Hippocampal formation (tissue), 2 donors: ENCODE results near the gene GCFC2.
"Not testable (repeated sequence)": the region's sequence is repeated elsewhere in the genome, so short reads cannot be mapped to it uniquely, and the experiment has no call there.

Experiments used
- DNase-seq, 2 donors: peaks; one replicate each; lab custom pipeline; 2025; lab: John Stamatoyannopoulos, UW

The GCFC2 gene

GRCh38 chr2:75680402-75680801 lies 30.3 kb downstream of the GCFC2 start:
- DNase-seq, result no peak

- DNase-seq, result no peak
These were observed 31.2 kb downstream of the GCFC2 start for GRCh38 chr2:75679556-75679955.

GRCh38 chr2:75676464-75676863 lies 34.3 kb downstream of the GCFC2 start:
- no peak for DNase-seq

- DNase-seq, result no peak
These were observed 34.8 kb downstream of the GCFC2 start for GRCh38 chr2:75675908-75676307.

- DNase-seq, result not testable (repeated sequence)
These were observed 35.3 kb downstream of the GCFC2 start for GRCh38 chr2:75675423-75675822.

GRCh38 chr2:75667884-75668283 lies 42.8 kb downstream of the GCFC2 start:
- DNase-seq, result no peak

- no peak for DNase-seq
These were observed 43.8 kb downstream of the GCFC2 start for GRCh38 chr2:75666911-75667310.

GRCh38 chr2:75657798-75658197 lies 52.9 kb downstream of the GCFC2 start:
- no peak for DNase-seq

GRCh38 chr2:75656563-75656962 lies 54.2 kb downstream of the GCFC2 start:
- DNase-seq, result no peak

GRCh38 chr2:75655861-75656260 lies 54.9 kb downstream of the GCFC2 start:
- DNase-seq, result no peak

GRCh38 chr2:75654012-75654411 lies 56.7 kb downstream of the GCFC2 start:
- DNase-seq, result no peak

GRCh38 chr2:75647771-75648170 lies 62.9 kb downstream of the GCFC2 start:
- no peak for DNase-seq

GRCh38 chr2:75646583-75647425 lies 63.9 kb downstream of the GCFC2 start, which contains the start of gene MRPL19:
MRPL19 (plus strand) TSS chr2:75646783; CDS start chr2:75646808, 25 bp downstream.
- peak; percentile 81 to 96 for DNase-seq

GRCh38 chr2:75646090-75646582 lies 64.6 kb downstream of the GCFC2 start:
- no peak for DNase-seq

- no peak for DNase-seq
These were observed 65.1 kb downstream of the GCFC2 start for GRCh38 chr2:75645643-75646042.

GRCh38 chr2:75643980-75644379 lies 66.7 kb downstream of the GCFC2 start:
- DNase-seq, result no peak

- DNase-seq, result no peak
These were observed 69.1 kb downstream of the GCFC2 start for GRCh38 chr2:75641587-75641986.

- peak; percentile 37 to 72 for DNase-seq
These were observed 70.0 kb downstream of the GCFC2 start for GRCh38 chr2:75640621-75641121.

GRCh38 chr2:75637568-75637967 lies 73.1 kb downstream of the GCFC2 start:
- DNase-seq, result no peak

GRCh38 chr2:75634945-75635344 lies 75.8 kb downstream of the GCFC2 start:
- DNase-seq, result no peak

- no peak for DNase-seq
These were observed 77.1 kb downstream of the GCFC2 start for GRCh38 chr2:75633620-75634019.

GRCh38 chr2:75632813-75633212 lies 77.9 kb downstream of the GCFC2 start:
- no peak for DNase-seq

GRCh38 chr2:75632091-75632701 lies 78.5 kb downstream of the GCFC2 start:
- DNase-seq, result no peak
